Measurements from ENCODE around the gene SLC7A9.
"Not testable (repeated sequence)": the region's sequence is repeated elsewhere in the genome, so short reads cannot be mapped to it uniquely, and the experiment has no call there.

The SLC7A9 gene

GRCh38 chr19:32877323-32877912 lies 7.9 kb upstream of the SLC7A9 start:
- DNase-seq (no peak), ATAC-seq (replicated peaks) (no peak)
- H3K36me3 Mint-ChIP-seq (ENCODE audit: insufficient read depth): peaks cover 10% of the 10 kb centered on the region
- peaks cover 0 to 2% of the 10 kb centered on the region in 2 donors for H3K4me1 Mint-ChIP-seq (ENCODE audit: low read depth in 2 of 2)
- no peak overlapping the region for H3K4me3 Mint-ChIP-seq
- H3K27ac Mint-ChIP-seq: no peak overlapping the region
- H3K27me3 Mint-ChIP-seq: no peaks in the 10 kb centered on the region
- no peaks in the 10 kb centered on the region for H3K9me3 Mint-ChIP-seq

GRCh38 chr19:32876919-32877285 lies 7.3 kb upstream of the SLC7A9 start:
- Mint-ChIP-seq H3K27ac (no peak overlapping the region), H3K4me1 (ENCODE audit: low read depth in 2 of 2) (peaks cover 0 to 2% of the 10 kb centered on the region in 2 donors), H3K4me3 (no peak overlapping the region), H3K27me3 (no peaks in the 10 kb centered on the region), H3K36me3 (ENCODE audit: insufficient read depth) (peaks cover 10% of the 10 kb centered on the region), H3K9me3 (no peaks in the 10 kb centered on the region)
- DNase-seq (no peak), ATAC-seq (replicated peaks) (no peak)

DNA sequence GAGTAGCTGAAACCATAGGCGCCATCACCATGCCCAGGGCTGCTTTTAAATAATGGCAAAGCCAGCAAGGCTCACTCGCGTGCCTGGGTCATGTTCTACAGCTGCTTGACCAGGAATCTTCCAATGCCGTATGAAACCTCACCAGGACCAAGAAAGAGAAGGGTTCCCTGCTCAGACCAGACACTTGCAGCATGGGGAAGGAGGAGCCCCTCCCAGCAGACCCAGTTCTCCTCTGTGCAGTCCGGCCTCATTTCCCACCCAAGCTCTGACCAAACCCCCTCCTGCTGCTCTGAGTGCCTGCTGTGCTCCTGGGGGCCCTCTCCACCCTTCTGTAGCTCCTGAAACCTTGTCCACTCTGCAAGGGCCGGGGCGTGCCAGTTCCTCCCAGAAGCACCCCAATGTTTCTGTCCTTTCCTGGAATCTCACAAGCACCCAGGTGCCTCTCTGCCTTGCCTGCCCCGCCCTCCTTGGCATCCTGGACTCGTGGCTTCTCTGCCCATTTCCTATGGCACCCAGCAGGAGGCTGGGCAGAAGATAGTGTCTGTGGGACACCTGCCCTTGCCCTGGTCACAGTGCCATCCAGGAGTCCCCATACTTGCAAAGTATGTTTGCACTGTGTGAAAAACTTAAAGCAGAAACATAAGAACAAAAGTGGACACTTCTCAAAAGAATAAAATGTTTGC lies 6.8 kb upstream of the SLC7A9 start:
- H3K4me3 Mint-ChIP-seq: no peak overlapping the region

DNA sequence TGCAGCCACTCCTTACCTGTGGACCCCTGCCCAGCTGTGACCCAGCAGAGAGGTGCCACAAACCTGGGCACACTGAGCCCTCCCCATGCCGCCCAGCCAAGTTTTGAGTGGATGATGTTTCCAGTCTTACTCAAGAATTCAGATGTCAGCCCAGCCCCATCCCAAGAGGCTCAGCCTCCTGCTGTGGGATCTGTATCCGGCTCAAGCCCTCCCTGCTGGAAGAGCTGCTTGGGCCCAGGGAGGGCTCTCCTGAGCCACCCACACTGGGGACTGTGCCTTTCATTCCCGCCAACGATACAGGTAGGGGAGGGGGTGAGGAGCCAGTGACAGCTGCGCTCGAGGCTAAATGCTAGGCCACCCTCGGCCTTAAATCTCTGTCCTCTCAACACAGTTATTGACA lies 5.9 kb upstream of the SLC7A9 start:
- H3K9me3 Mint-ChIP-seq: no peaks in the 10 kb centered on the region
- H3K27ac Mint-ChIP-seq: no peak overlapping the region
- no peak overlapping the region for H3K4me3 Mint-ChIP-seq
- ATAC-seq (replicated peaks) (no peak), DNase-seq (no peak)
- peaks cover 0 to 2% of the 10 kb centered on the region in 2 donors for H3K4me1 Mint-ChIP-seq (ENCODE audit: low read depth in 2 of 2)
- H3K36me3 Mint-ChIP-seq (ENCODE audit: insufficient read depth): peaks cover 10% of the 10 kb centered on the region
- no peaks in the 10 kb centered on the region for H3K27me3 Mint-ChIP-seq

More for the DNA sequence above, 6.8 kb upstream of the SLC7A9 start:
- peaks cover 0 to 2% of the 10 kb centered on the region in 2 donors for H3K4me1 Mint-ChIP-seq (ENCODE audit: low read depth in 2 of 2)
- DNase-seq: no peak
- H3K27me3 Mint-ChIP-seq: no peaks in the 10 kb centered on the region
- peaks cover 10% of the 10 kb centered on the region for H3K36me3 Mint-ChIP-seq (ENCODE audit: insufficient read depth)
- ATAC-seq (replicated peaks): no peak
- no peaks in the 10 kb centered on the region for H3K9me3 Mint-ChIP-seq
- no peak overlapping the region for H3K27ac Mint-ChIP-seq

DNA sequence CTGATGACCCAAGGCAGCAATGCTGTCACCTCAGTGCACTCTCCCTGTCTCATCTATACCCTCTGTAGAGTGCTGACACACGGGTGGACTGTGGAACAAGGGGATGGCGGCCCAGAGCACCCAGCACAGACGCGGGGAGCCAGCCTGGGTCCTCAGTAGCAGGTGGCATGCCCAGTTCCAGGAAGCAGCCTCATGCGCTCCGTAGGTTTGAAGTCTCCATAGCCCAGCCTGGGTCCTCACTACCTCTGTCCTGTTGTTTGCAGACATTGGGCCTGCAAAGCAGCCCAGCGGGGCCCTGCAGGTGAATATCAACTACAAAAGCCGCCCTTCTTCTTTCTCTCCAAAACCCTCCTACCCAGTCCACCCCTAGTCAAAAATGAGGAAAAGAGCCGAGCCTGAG lies 5.0 kb upstream of the SLC7A9 start:
- ATAC-seq (replicated peaks) (no peak), DNase-seq (no peak)
- Mint-ChIP-seq H3K36me3 (ENCODE audit: insufficient read depth) (peaks cover 7% of the 10 kb centered on the region), H3K27ac (no peak overlapping the region), H3K4me3 (no peak overlapping the region), H3K9me3 (no peaks in the 10 kb centered on the region), H3K27me3 (no peaks in the 10 kb centered on the region), H3K4me1 (ENCODE audit: low read depth in 2 of 2) (peaks cover 0 to 2% of the 10 kb centered on the region in 2 donors)

- DNase-seq: no peak
- ATAC-seq (replicated peaks): no peak
- H3K36me3 Mint-ChIP-seq (ENCODE audit: insufficient read depth): peaks cover 6% of the 10 kb centered on the region
- no peaks in the 10 kb centered on the region for H3K27me3 Mint-ChIP-seq
- H3K27ac Mint-ChIP-seq: no peak overlapping the region
- H3K4me1 Mint-ChIP-seq (ENCODE audit: low read depth in 2 of 2): peaks cover 0 to 2% of the 10 kb centered on the region in 2 donors
- H3K9me3 Mint-ChIP-seq: no peaks in the 10 kb centered on the region
- H3K4me3 Mint-ChIP-seq: no peak overlapping the region
Measured at GRCh38 chr19:32873247-32873959, 3.8 kb upstream of the SLC7A9 start.

GRCh38 chr19:32872391-32872790 lies 2.8 kb upstream of the SLC7A9 start:
- peaks cover 0 to 2% of the 10 kb centered on the region in 2 donors for H3K4me1 Mint-ChIP-seq (ENCODE audit: low read depth in 2 of 2)
- H3K9me3 Mint-ChIP-seq: no peaks in the 10 kb centered on the region
- peaks cover 6% of the 10 kb centered on the region for H3K36me3 Mint-ChIP-seq (ENCODE audit: insufficient read depth)
- H3K27me3 Mint-ChIP-seq: no peaks in the 10 kb centered on the region
- H3K27ac Mint-ChIP-seq: no peak overlapping the region
- ATAC-seq (replicated peaks) (no peak), DNase-seq (no peak)
- no peak overlapping the region for H3K4me3 Mint-ChIP-seq

- H3K4me3 Mint-ChIP-seq: no peak overlapping the region
- no peak overlapping the region for H3K27ac Mint-ChIP-seq
- H3K9me3 Mint-ChIP-seq: no peaks in the 10 kb centered on the region
Measured at GRCh38 chr19:32870981-32871451, 1.4 kb upstream of the SLC7A9 start.

GRCh38 chr19:32869966-32870573 lies 503 bp upstream of the SLC7A9 start:
- Mint-ChIP-seq H3K27me3 (peaks cover 0 to 7% of the 10 kb centered on the region in 2 donors), H3K9me3 (no peaks in the 10 kb centered on the region), H3K4me3 (no peak overlapping the region), H3K4me1 (ENCODE audit: low read depth in 2 of 2) (no peaks in the 10 kb centered on the region), H3K27ac (no peak overlapping the region), H3K36me3 (ENCODE audit: insufficient read depth) (peaks cover 6% of the 10 kb centered on the region)
- ATAC-seq (replicated peaks): no peak
- DNase-seq: no peak

More at GRCh38 chr19:32870981-32871451, 1.4 kb upstream of the SLC7A9 start:
- Mint-ChIP-seq H3K4me1 (ENCODE audit: low read depth in 2 of 2) (no peaks in the 10 kb centered on the region), H3K27me3 (peaks cover 0 to 7% of the 10 kb centered on the region in 2 donors), H3K36me3 (ENCODE audit: insufficient read depth) (peaks cover 6% of the 10 kb centered on the region)
- DNase-seq (no peak), ATAC-seq (replicated peaks) (no peak)

GRCh38 chr19:32868206-32868950 lies 1.2 kb downstream of the SLC7A9 start:
- DNase-seq: no peak
- H3K36me3 Mint-ChIP-seq (ENCODE audit: insufficient read depth): peaks cover 6% of the 10 kb centered on the region
- ATAC-seq (replicated peaks): no peak
- H3K4me3 Mint-ChIP-seq: no peak overlapping the region
- peaks cover 0 to 7% of the 10 kb centered on the region in 2 donors for H3K27me3 Mint-ChIP-seq
- no peaks in the 10 kb centered on the region for H3K4me1 Mint-ChIP-seq (ENCODE audit: low read depth in 2 of 2)
- no peak overlapping the region for H3K27ac Mint-ChIP-seq
- no peaks in the 10 kb centered on the region for H3K9me3 Mint-ChIP-seq

- not testable (repeated sequence) for H3K4me1 Mint-ChIP-seq (ENCODE audit: low read depth in 2 of 2); DNase-seq; H3K27ac Mint-ChIP-seq; H3K4me3 Mint-ChIP-seq; H3K9me3 Mint-ChIP-seq; ATAC-seq (replicated peaks); H3K27me3 Mint-ChIP-seq; H3K36me3 Mint-ChIP-seq (ENCODE audit: insufficient read depth)
Measured at GRCh38 chr19:32867436-32867835, 2.1 kb downstream of the SLC7A9 start.

DNA sequence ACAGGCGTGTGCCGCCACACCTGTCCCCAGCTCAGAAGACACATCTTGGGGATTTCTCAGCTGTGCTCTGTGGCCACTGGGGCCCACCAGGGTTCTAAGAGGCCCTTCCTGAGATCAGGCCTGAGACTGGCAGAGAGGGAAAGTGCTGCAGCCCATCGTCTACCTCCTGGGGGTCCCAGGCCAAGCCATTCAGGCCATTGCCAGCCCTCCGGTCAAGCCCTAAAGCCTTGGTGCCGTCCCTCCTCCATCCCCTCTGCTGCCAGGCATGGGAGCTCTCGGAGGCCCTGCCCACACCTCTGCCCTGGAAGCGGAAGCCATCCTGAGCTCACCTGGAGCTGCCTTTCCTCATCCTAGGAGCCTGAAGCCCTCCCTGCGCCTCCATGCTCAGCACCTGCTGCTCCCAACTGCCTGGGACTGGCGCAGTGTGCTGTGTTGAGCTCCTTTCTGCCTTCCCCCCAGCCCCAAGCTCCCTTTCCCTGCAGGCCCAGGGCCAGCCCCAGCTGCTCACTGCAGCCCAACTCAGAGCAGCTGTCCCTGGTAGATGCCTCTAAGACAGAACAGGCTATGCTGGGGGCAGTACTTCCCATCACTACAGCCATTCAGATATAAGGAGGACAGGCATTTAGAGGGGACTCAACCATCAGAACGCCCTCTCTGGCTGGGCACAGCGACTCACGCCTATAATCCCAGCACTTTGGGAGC lies 2.9 kb downstream of the SLC7A9 start:
- DNase-seq: no peak
- Mint-ChIP-seq H3K27me3 (peaks cover 0 to 7% of the 10 kb centered on the region in 2 donors), H3K36me3 (ENCODE audit: insufficient read depth) (no peaks in the 10 kb centered on the region), H3K4me1 (ENCODE audit: low read depth in 2 of 2) (no peaks in the 10 kb centered on the region), H3K9me3 (no peaks in the 10 kb centered on the region), H3K4me3 (no peak overlapping the region), H3K27ac (no peak overlapping the region)
- ATAC-seq (replicated peaks): no peak

Data from effector memory CD8-positive, alpha-beta T cell (primary cell).